Measurements from ENCODE around the gene ALDH1A3. TPM values are rescaled to one million over a fixed set of nuclear protein-coding genes. Genes with fewer than 3 reads are reported as not detected.

ALDH1A3 gene
- total RNA-seq, 1 donor from 2014 or later: 27.1 TPM

DNA sequence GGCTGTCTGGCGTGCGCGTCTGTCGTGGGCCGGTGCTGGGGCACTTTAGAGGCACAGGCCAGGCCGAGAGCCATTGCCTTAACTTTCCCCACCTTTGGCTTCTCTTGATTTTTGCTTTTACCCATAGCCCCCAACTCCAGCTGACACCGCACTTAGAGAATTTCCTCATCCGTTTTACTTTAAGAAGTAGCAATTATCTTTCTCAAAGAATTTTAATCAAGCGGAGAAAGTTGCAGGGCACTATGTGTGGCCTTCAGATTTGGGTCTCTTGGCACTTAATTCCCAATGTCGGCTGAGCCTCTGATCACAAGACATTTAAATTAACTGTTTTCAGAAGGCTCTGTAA lies 1.2 kb downstream of the ALDH1A3 start:
- DNase-seq (ENCODE audit: extremely low read depth, low read depth, low spot score): no peak

DNA sequence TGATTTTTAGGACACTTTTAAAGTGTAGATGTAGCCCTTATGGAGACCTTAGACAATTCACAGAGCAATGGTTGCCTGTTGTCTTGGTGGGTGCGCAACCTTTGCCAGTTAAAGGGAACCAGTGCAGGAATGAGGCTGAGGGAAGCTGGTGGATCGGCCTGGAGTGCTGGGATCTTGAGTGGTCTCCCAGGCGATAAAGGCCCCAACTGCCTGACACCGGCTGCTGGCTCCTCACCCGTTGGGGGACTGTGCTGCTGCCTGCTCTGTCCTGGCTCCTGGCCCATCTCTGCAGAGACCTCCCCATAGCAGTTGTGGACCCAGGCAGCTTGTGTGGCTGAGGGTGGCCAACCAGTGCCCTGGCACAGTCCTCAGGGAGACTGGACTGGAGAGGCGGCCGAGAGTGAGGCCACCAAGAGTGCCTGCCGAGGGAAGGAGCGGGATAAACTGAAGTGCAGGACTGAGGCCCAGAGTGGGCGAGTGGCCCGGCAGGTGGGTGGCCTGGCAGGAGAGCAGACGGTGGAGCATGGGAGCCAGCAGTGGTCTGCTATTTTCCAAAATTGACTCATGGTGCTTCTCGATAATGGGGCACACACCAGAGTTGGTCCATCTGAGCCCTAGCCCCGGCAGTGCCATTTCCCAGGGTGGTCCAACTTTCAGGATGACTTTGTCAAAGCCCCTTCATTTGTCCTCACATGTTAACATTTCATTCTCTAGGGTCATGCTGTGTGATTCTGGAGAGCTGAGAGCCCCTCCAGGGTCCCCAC lies 2.1 kb downstream of the ALDH1A3 start:
- no peak for DNase-seq (ENCODE audit: extremely low read depth, low read depth, low spot score)

DNA sequence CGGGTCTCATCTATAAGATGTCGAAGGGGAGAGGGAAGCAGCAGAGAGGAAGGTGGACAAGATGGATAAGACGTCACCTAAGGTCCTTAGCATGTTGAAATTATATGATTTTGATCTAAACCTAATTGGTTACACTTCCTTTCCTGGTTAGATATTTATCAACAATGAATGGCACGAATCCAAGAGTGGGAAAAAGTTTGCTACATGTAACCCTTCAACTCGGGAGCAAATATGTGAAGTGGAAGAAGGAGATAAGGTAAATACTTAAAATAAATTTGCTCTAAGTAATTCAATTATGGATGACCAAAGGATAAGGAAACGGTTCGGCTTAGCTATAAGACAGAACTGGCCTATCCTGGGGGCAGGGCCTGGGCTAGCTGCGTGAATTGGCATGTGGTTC lies 5.5 kb downstream of the ALDH1A3 start:
- DNase-seq (ENCODE audit: extremely low read depth, low read depth, low spot score): no peak

DNA sequence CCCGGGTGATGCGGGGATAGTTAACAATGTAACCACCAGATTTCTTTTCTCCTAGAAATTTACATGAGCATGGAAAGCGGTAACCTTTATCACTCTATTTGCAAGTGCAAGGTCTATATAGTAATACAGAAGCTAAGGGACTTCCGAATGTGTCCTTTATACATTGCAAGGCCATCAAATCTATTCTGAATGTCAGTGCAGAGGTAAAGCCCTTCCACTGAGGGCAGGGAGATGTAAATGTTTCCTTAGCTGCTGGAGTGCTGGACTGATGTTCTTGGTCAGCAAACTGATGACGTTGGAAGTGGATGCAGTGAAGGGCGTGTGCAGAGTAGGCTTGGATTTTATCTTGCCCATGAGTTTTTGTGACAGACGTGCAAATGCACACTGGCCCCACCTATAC lies 6.2 kb downstream of the ALDH1A3 start:
- DNase-seq (ENCODE audit: extremely low read depth, low read depth, low spot score): no peak

DNA sequence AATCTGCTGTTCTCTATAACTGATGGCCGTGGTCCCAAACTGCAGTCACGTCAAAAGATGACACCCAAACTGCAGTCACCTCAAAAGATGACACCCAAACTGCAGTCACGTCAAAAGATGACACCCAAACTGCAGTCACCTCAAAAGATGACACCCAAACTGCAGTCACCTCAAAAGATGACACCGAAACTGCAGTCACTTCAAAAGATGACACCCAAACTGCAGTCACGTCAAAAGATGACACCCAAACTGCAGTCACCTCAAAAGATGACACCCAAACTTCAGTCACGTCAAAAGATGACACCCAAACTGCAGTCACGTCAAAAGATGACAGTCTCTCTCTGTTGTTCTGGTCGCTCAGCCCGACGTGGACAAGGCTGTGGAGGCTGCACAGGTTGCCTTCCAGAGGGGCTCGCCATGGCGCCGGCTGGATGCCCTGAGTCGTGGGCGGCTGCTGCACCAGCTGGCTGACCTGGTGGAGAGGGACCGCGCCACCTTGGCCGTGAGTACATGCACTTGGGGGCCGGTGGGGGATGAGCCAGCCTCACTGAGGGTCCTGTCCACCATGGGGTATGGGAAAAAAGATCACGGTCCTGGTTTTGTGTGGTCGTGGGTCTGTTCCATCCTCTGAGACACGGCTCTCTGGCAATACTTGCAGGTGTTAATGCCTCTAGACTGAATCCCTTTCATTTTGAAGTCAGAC lies 7.7 kb downstream of the ALDH1A3 start:
- DNase-seq (ENCODE audit: extremely low read depth, low read depth, low spot score): no peak

DNA sequence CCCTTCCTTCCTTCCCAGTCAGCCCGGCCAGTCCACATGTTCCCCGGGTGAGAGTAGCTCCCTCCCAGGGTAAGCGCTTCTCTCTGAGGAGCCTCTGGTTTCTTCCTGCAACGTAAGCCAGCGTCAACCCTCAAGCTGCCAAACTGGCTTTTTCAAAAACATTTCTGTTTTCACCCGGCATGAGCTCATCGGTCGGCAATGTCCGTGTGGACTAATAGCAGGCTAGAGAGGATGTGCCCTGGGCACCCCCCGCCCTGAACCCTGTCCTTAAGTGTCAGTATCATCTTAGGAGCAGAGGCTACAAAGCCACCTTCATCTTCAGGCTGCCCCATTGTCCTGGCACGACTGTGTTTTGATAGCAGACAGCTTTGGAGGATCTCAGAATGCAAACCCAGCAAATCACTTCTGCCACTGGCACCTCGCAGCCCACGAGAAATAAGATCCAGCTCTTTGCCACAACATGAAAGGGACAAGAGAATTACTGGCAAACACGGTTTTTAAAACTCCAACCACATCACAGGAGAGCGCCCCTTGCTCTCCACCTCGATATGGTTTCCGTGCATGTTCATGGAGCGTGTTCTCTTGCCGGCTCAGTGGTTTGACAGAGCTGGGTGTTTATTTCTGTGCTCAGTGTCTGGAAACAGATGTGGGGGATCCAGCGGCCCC lies 9.9 kb downstream of the ALDH1A3 start:
- DNase-seq (ENCODE audit: extremely low read depth, low read depth, low spot score): peak; percentile 39

DNA sequence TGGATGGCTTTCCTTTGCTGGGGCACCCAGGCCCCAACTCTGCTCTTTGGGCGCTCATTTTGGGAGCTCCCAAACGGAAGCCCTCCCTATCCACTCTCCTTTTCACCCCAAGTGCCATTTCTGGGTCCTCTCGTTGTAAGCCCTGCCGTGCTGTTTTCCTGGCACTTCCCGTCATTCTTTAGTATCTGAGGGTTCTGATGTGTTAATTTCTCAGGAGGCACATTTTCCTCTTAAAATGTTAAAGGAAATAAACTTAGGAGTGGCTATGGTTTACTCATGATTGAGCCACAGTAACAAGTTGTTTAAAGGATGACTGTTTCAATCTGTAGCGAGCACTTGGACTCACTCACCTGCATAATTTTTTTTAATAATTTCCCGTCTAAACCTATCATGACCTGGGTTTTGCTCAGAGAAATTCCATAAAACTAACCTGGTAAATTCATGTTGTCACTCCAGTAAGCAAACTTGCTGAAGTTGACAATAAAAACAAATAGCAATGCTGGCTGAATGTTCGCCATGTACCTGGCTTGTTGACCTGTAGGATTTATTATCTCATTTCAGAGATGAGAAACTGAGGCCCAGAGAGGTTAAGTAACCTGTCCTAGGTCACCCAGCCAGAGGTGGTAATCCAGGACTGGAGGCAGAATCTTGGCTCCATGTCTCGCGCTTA lies 10.6 kb downstream of the ALDH1A3 start:
- no peak for DNase-seq (ENCODE audit: extremely low read depth, low read depth, low spot score)

DNA sequence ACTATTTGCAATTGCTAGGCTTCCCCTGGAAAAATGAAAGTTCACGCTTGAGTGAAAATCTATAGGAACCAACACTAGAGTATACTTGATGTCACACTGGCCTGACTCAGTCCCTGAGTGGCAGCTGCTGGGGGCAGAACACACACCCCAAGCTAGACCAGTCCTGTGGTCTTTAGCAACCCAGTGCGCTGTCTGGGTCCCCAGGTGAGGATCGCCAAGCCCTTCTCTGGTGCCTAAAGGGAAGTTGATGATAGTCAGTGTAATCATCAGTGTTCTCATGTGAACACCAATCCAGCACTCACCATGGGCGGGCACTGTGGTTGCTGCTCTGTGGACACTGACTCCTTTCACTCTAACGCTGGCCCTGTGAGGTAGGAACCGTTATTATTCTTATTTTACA lies 11.2 kb downstream of the ALDH1A3 start:
- DNase-seq (ENCODE audit: extremely low read depth, low read depth, low spot score): no peak

DNA sequence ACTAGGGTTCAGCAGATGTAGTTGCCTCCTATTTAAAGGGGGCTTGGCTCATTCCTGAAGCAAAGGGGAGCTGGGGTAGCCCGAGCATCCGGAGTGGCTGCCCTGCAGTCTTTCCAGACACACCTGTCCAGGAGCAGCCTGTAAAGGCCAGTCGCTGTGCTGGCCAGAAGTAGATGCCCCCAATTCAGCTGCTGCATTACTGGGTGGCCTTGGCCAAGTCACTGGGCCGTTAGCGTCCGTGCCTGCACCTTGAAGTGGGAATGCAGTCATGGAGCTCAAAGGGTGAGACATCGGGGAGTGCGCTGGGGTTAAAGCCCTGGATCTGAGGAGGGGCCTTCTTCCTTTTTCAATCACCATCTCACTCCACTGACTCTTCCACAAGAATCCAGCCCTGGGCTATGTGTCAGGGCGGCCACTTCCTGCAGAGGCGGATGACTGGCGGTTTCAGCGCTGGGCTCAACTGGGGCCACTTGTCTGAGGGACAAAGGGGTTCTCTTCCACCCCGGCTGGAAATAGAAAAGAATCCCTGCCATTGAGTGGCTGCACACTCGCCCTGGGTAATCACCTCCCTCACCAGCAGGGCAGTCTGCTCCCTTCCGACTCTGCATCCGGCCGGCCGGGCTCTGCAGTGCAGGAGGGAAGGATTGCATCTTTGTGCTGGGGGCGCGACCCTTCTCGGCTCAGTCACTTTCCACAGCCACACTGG lies 11.8 kb downstream of the ALDH1A3 start:
- no peak for DNase-seq (ENCODE audit: extremely low read depth, low read depth, low spot score)

DNA sequence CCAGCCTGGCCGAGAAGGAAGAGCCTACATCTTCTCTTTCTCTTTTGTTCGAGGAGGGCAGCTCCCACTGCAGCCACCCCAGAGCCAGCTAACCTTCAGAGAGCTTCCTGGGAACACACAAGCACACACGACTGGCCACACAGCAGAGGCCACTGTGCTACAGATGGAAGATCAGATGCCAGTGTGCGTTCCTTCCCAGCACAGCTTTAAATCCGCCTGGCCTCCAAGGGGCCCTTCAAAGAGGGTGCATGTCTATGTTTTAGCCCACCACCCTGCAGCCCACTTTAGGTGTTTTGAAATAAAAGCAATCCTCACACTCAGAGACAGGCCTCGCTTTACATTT lies 12.4 kb downstream of the ALDH1A3 start:
- DNase-seq (ENCODE audit: extremely low read depth, low read depth, low spot score): no peak

DNA sequence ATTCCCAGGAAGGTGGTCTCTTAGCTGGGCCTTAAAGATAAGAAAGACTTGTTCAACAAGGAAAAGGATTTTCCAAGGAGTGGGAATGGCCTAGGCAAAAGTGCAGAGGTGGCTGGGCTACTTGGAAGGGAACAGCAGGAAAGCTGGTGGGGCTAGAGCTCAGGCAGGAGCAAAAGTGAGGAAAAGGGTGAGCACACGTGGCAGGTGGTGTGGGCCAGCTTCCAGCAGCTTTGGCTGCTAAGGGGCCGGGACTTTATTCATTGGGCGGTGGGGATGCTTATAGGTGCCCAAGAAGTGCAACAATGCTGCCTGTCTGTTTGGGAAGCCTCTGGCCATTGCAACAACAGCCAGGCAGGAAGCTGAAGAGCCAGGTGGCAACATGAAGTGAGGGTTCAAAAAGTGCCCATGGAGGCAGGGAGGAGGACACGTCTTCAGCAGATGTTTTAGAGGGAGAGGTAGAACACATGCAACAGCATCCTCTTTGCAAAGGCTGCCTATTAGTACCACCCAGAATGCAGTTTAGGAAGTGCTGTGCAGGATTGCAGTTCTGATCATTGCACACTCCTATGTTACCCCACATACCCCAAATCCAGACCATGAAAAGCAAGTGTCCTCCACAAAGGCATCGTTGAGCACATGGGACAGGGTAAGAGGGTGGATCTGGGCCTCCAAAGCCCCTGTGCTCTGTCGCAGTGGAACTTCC lies 13.8 kb downstream of the ALDH1A3 start:
- no peak for DNase-seq (ENCODE audit: extremely low read depth, low read depth, low spot score)

DNA sequence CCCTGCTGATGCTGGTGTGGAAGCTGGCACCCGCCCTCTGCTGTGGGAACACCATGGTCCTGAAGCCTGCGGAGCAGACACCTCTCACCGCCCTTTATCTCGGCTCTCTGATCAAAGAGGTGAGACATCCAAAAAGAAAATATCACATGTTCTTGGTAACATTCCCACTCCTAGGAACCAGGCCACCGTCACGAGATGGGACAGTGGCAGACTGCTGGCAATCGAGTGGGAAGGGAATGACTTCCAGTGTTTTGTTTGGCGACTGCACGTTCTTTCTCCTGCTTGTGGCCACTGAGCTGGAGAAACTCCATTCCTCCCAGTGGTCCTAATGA lies 14.3 kb downstream of the ALDH1A3 start:
- no peak for DNase-seq (ENCODE audit: extremely low read depth, low read depth, low spot score)

DNA sequence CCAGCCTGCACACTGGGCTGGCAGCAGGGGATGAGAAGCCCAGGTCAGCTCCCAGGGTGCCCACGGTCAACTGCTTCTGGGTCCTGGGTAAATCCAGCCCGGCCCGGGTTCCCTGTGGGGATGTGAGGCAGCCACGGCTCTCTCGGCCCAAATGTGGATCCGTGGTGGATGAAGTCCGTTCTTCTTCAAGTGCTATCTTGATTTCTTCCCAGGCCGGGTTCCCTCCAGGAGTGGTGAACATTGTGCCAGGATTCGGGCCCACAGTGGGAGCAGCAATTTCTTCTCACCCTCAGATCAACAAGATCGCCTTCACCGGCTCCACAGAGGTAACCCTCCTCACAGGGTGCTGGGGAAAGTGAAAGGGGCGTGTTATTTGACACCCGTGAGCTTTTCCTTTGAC lies 16.1 kb downstream of the ALDH1A3 start:
- no peak for DNase-seq (ENCODE audit: extremely low read depth, low read depth, low spot score)

DNA sequence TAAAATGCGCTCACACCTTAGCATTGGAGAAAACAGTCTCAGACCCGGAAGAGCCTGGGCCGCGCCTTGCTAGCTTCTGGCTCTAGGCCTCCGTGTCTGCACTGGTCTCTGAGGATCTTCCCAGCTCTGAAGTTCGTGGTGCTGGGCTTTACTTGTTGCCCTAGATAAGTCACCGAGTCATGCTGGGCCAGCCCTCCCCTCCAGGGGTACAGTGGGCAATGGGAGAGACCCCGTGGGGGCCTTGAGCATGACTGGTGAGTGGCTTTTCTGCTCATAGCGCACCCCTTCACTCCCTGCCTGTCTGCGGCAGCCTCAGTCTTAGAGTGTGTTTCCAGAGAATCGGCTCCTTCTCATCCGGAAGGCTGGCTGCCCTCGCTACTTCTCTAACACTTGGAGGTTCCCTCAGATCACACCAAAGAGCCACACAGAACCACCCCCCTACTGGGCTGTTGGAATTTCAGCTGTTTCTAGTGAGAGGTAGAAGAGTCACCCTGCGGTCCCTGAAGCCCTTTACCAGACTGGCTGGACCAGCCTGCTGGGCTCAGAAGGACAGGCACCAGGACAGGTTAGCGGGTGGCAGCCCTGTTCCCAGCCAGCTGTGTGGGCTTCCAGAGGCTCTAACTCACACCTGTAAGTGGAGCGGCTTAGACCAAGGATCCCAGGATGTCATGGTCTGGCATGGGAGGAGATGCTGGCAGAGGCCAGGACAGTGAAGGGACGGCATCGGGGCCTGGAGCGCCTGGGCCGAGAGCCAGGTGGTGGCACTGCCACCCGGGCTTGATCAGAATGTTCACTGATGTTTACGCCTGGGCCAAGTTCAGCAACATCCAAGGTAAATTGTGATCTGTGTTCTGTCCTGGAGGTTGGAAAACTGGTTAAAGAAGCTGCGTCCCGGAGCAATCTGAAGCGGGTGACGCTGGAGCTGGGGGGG lies 17.9 kb downstream of the ALDH1A3 start:
- DNase-seq (ENCODE audit: extremely low read depth, low read depth, low spot score): no peak

DNA sequence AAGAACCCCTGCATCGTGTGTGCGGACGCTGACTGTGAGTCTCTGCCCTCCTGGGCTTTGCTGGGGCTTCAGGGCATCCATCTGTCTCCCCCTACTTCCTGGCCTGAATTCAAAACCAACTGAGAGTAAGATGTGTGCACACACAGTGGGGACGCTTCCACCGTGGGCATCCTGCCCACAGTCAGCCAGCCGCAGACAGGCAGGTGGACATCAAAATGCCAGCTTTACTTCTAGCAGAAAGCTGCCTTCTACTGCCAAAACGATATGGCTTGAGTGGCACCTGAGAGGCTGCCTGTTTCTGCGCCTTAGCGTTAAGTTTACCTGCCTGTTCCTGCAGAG lies 18.5 kb downstream of the ALDH1A3 start:
- DNase-seq (ENCODE audit: extremely low read depth, low read depth, low spot score): no peak

DNA sequence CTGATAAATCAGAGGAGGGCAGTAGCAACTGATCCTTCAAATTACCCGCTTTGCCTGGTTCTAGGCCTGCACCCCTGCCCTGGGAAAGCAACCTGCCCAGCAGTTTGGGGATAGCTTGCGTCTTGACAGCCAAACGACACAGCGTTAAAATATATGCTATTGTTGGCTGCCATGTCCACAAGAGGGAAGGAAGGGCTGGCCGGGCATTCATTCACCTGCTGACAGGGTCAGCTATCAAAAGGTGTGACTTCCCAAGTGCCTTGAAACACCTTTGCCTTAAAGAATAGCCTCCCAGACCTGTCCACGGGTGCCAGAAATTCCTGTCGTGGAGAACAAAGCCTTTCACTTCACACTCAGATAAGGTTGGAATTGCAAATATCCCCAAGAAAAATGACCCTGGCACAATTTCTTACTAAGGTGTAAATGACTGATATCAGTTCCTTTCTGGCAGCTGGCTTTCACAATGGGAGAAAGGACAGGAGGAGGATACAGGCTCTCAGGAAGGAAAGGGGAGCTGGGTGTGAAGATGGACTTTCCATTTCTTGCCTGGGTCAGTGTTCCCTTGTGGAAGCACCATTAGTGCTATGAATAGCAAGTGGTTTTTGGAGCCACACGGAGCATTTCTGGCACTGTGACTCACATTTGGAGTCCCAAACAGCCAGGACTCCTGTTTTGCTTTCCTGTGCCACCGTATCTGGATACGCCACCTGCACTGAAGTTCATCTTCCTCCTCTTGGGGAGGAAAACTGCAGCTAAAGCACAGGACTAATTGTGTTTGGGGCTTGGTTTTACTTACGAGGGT lies 19.2 kb downstream of the ALDH1A3 start:
- no peak for DNase-seq (ENCODE audit: extremely low read depth, low read depth, low spot score)

DNA sequence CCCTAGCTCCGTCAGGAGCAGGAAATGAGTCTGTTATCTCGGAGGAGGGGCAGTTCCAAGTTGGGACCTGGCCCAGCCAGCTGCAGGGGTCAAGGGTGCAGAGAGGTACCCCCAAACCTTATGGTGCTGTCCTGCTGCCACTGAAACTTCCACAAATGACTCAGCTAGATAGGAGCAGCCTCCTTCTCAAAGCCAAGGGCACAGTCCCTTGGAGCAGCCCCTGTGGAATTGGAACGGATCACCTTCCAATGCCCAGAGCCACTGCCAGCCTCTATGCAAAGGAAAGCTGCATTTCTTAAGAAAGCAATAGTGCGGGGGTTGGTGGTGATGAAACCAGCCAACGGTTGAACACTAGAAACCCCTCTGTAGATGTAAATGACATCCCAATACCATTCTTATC lies 20.0 kb downstream of the ALDH1A3 start:
- DNase-seq (ENCODE audit: extremely low read depth, low read depth, low spot score): no peak

DNA sequence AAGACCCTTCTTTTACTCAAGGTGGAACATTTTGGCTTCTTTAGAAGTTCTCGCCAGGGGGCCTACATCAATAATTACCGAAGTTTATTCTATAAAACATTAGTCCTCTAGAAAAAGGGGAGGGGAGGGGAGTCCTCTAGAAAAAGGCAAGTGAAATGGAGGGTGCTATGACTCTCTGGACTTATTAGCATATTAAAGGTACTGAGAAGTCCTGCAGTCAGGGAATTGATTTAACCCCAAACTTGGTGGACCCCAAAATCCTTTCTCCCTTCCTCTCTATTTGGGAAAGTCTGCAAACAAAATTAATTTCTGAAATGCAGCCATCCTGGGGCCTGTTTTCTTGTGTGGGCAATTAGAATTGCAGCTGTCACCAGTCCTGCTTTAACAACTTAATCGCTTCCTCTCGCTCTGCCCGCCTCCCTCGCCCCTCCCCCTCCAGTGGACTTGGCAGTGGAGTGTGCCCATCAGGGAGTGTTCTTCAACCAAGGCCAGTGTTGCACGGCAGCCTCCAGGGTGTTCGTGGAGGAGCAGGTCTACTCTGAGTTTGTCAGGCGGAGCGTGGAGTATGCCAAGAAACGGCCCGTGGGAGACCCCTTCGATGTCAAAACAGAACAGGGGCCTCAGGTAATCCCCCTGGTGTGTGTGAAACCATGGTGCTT lies 20.6 kb downstream of the ALDH1A3 start:
- DNase-seq (ENCODE audit: extremely low read depth, low read depth, low spot score): no peak
